HL-60 (cell line): Measurements from ENCODE around the gene DOCK1.

Source experiments
- DNase-seq, 2 experiments: peaks; one replicate each; pipeline ENCODE4 v3.0.0-alpha.2; 2010 to 2020; ENCODE audit warnings: low read depth in 1 of 2, low spot score in 1 of 2
- H3K27ac ChIP-seq: fragments of 250-450 bp; sonication (Bioruptor Pico); replicated peaks from 2 replicates; pipeline ENCODE4 v1.5.1; 2020; ENCODE audit warnings: mild to moderate bottlenecking, moderate library complexity
- H3K27me3 ChIP-seq: fragments of 250-450 bp; sonication (Bioruptor Pico); 2 replicates; pipeline ENCODE4 v1.5.1; 2021; ENCODE audit warnings: mild to moderate bottlenecking, moderate library complexity; ENCODE audit not compliant: insufficient read depth, poor library complexity, severe bottlenecking
- H3K4me3 ChIP-seq: replicated peaks from 2 replicates; pipeline ENCODE4 v1.5.1; 2011; ENCODE audit warnings: mild to moderate bottlenecking, control low read depth, low read length; ENCODE audit not compliant: insufficient read depth
- CTCF ChIP-seq: IDR thresholded peaks from one replicate; pipeline ENCODE4 v1.5.1; 2011; ENCODE audit warnings: low read length, control low read depth, inconsistent platforms; ENCODE audit not compliant: insufficient read depth
- GABPA ChIP-seq: IDR thresholded peaks from 2 replicates; pipeline ENCODE4 v1.6.1; 2012; ENCODE audit warnings: low read depth
- POLR2AphosphoS5 ChIP-seq: IDR thresholded peaks from 2 replicates; pipeline ENCODE4 v1.6.1; 2012; ENCODE audit warnings: low read depth
- REST ChIP-seq: IDR thresholded peaks from 2 replicates; pipeline ENCODE4 v1.6.1; 2012; ENCODE audit warnings: low read depth; ENCODE audit not compliant: insufficient replicate concordance
- SPI1 ChIP-seq: IDR thresholded peaks from 2 replicates; pipeline ENCODE4 v1.6.1; 2012; ENCODE audit warnings: low read depth, mild to moderate bottlenecking, borderline replicate concordance

DOCK1 gene

GRCh38 chr10:127071126-127071525 is 165.9 kb downstream of the DOCK1 start:
- H3K4me3 ChIP-seq, result no peak overlapping the region
- no peak for TF ChIP-seq GABPA
- no peak for TF ChIP-seq POLR2AphosphoS5
- no peak for TF ChIP-seq REST
- no peak for TF ChIP-seq CTCF
- TF ChIP-seq SPI1, result no peak
- no peak overlapping the region for H3K27ac ChIP-seq
- DNase-seq, result no peak
- no peaks in the 10 kb centered on the region for H3K27me3 ChIP-seq

GRCh38 chr10:127073666-127074065 is 168.4 kb downstream of the DOCK1 start:
- H3K4me3 ChIP-seq, result no peak overlapping the region
- no peak overlapping the region for H3K27ac ChIP-seq
- no peak for TF ChIP-seq GABPA
- no peak for TF ChIP-seq SPI1
- no peak for TF ChIP-seq POLR2AphosphoS5
- no peak for TF ChIP-seq REST
- no peak for TF ChIP-seq CTCF
- H3K27me3 ChIP-seq, result no peaks in the 10 kb centered on the region
- DNase-seq, result no peak

- Histone ChIP-seq H3K27me3 (no peaks in the 10 kb centered on the region), H3K27ac (no peak overlapping the region), H3K4me3 (no peak overlapping the region)
- DNase-seq, result no peak
- no peak for TF ChIP-seq GABPA
- no peak for TF ChIP-seq REST
- no peak for TF ChIP-seq SPI1
- no peak for TF ChIP-seq CTCF
- TF ChIP-seq POLR2AphosphoS5, result no peak
Measured at GRCh38 chr10:127079392-127079791, 174.2 kb downstream of the DOCK1 start.
